Mucosa of stomach (tissue), 1 donor: ENCODE results near the gene DOK7.

Source experiments
- H3K27me3 ChIP-seq: one replicate; pipeline ENCODE4 v1.7.0; 2013; ENCODE audit warnings: mild to moderate bottlenecking, low read length; ENCODE audit not compliant: control insufficient read depth, insufficient read depth
- H3K36me3 ChIP-seq: one replicate; pipeline ENCODE4 v1.7.0; 2013; ENCODE audit warnings: low read length; ENCODE audit not compliant: control insufficient read depth, insufficient read depth
- H3K4me1 ChIP-seq: one replicate; pipeline ENCODE4 v1.7.0; 2013; ENCODE audit warnings: mild to moderate bottlenecking, low read length; ENCODE audit not compliant: control insufficient read depth, insufficient read depth
- H3K4me3 ChIP-seq: one replicate; pipeline ENCODE4 v1.7.0; 2013; ENCODE audit warnings: low read length
- H3K9ac ChIP-seq: one replicate; pipeline ENCODE4 v1.7.0; 2013; ENCODE audit warnings: mild to moderate bottlenecking, low read length, moderate library complexity
- H3K9me3 ChIP-seq: one replicate; pipeline ENCODE4 v1.7.0; 2013; ENCODE audit warnings: mild to moderate bottlenecking, low read length, moderate library complexity; ENCODE audit not compliant: control insufficient read depth
- donor health status: Pancreatic carcinoma.

DOK7 gene

GRCh38 chr4:3485886-3486540 lies 22.9 kb downstream of the DOK7 start:
- no peak overlapping the region for H3K4me3 ChIP-seq
- H3K36me3 ChIP-seq, result no peaks in the 10 kb centered on the region
- peak overlapping the region; percentile 62 for H3K9ac ChIP-seq
- peaks cover 13% of the 10 kb centered on the region for H3K27me3 ChIP-seq
- peaks cover 46% of the 10 kb centered on the region for H3K4me1 ChIP-seq
- no peaks in the 10 kb centered on the region for H3K9me3 ChIP-seq

DNA sequence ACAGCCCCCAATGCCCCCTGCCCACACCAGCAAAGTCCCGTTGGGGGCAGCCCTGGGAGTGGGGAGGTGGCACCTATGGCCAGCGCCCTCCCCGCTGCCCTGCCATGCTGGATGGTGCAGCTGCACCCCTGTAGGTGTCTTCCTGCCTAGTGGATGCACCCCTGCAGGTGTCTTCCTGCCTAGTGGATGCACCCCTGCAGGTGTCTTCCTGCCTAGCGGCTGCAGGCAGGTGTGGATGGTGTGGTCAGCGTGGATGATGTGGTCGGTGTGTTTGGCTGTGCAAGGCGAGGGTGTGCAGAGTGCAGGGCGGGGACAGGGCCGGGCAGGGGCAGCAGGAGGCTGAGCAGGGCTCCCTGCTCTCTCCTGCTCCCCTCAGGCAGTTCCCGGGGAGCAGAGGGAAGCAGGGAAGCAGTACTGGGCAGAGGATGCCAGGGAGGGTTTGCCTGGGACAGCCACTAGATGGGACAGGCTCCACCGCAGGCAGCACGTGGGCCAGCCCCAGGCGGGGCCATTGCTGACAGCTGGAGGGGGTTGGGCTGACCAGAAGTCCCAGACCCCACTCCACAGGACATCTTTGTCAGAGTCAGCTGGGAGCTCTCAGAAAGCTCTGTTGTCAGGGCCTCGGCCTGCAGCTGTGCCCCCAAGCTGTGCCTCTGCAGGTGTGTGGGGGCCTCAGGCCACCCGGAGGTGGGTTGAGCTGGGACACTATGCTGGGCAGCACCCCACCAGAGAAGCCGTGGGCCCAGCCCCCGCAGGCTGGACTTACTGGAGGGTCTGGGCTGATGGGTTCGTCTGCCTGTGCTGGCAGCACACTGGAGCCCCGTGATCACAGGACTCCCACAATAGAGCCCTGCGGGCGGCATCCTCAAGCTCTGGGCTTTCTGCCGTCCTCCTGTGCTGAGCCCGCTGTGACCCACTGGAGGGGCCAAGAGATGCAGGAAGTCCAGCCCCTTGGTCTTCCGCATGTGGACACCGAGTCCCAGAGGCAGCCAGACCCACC lies 23.7 kb downstream of the DOK7 start:
- Histone ChIP-seq H3K27me3 (peaks cover 13% of the 10 kb centered on the region), H3K9ac (no peak overlapping the region), H3K4me3 (no peak overlapping the region)

DNA sequence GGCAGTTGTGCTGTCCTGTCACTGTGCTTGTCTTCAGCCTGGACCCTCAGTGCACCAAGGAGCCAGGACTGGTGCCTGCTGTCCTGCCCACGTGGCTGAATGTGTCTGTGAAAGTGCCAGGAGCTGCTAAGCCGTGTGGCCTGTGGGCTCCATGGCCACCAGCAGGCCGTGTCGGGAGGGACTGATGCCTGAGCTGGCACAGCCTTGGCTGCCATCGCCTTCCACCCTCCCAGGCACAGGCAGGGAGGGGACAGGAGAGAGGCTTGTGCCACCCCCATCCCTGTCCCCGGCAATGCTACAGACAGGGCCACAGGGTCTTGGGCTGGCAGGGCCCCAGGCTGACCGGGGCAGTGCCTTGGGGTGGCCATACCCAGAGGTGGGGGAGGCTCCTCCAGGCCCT lies 24.8 kb downstream of the DOK7 start:
- Histone ChIP-seq H3K9me3 (no peaks in the 10 kb centered on the region), H3K4me3 (no peak overlapping the region), H3K9ac (no peak overlapping the region), H3K36me3 (no peaks in the 10 kb centered on the region), H3K27me3 (peaks cover 13% of the 10 kb centered on the region), H3K4me1 (peaks cover 30% of the 10 kb centered on the region)

More for the DNA sequence above, 23.7 kb downstream of the DOK7 start:
- Histone ChIP-seq H3K9me3 (no peaks in the 10 kb centered on the region), H3K4me1 (peaks cover 39% of the 10 kb centered on the region), H3K36me3 (no peaks in the 10 kb centered on the region)

DNA sequence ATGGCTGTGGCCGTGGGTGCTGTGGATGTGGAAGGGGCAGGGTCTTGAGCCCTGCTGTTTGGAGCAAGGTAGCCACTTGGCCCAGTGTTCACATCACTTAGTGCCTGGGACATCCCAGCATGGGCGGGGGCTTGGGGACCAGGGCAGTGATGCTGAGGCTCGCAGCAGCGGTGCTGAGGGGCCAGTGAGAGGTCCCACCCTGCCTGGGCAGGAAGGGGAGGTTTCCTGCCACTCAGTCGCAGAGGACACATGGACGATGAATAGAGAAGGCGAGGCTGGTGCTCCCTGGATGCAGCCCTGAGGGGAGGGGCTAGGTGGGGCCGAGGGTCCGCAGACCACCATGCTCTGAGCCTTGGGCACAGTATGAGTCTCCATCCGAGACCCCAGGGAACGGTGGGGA lies 25.7 kb downstream of the DOK7 start:
- H3K4me3 ChIP-seq, result no peak overlapping the region
- peaks cover 23% of the 10 kb centered on the region for H3K4me1 ChIP-seq
- H3K9ac ChIP-seq, result no peak overlapping the region
- H3K27me3 ChIP-seq, result peaks cover 13% of the 10 kb centered on the region
- no peaks in the 10 kb centered on the region for H3K36me3 ChIP-seq
- H3K9me3 ChIP-seq, result no peaks in the 10 kb centered on the region

DNA sequence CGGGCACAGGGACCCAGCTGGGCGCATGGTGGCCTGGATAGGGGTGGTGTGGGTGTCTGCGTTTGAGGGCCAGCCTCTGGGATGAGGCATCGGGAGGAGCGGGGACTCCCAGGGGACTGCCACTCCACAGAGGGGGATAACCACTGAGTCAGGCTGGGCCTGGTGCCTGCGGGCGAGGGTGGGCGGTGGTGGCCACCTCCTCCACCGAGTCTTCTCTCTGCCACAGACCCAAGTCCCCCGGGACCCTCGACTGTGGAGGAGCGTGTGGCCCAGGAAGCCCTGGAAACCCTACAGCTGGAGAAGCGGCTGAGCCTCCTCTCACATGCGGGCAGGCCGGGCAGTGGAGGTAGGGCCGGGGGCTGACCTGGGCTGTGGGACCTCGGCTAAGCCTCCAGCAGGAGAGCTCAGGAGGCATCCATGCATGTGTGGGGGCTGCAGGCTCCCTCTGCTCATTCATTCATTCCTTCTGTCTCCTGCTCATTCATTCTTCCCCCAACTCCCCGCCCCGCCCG lies 26.4 kb downstream of the DOK7 start:
- no peaks in the 10 kb centered on the region for H3K36me3 ChIP-seq
- H3K27me3 ChIP-seq, result peaks cover 13% of the 10 kb centered on the region
- no peaks in the 10 kb centered on the region for H3K9me3 ChIP-seq
- peaks cover 16% of the 10 kb centered on the region for H3K4me1 ChIP-seq
- H3K9ac ChIP-seq, result no peak overlapping the region
- H3K4me3 ChIP-seq, result no peak overlapping the region

GRCh38 chr4:3491681-3492405 lies 28.7 kb downstream of the DOK7 start:
- Histone ChIP-seq H3K27me3 (no peaks in the 10 kb centered on the region), H3K9me3 (no peaks in the 10 kb centered on the region), H3K4me1 (peaks cover 4% of the 10 kb centered on the region), H3K36me3 (no peaks in the 10 kb centered on the region), H3K9ac (no peak overlapping the region), H3K4me3 (no peak overlapping the region)

GRCh38 chr4:3492741-3493719 lies 29.9 kb downstream of the DOK7 start:
- H3K4me3 ChIP-seq, result no peak overlapping the region
- no peaks in the 10 kb centered on the region for H3K9me3 ChIP-seq
- no peak overlapping the region for H3K9ac ChIP-seq
- H3K36me3 ChIP-seq, result no peaks in the 10 kb centered on the region
- peaks cover 4% of the 10 kb centered on the region for H3K4me1 ChIP-seq
- H3K27me3 ChIP-seq, result no peaks in the 10 kb centered on the region

- peaks cover 4% of the 10 kb centered on the region for H3K4me1 ChIP-seq
- no peak overlapping the region for H3K4me3 ChIP-seq
- H3K27me3 ChIP-seq, result no peaks in the 10 kb centered on the region
- no peaks in the 10 kb centered on the region for H3K36me3 ChIP-seq
- H3K9me3 ChIP-seq, result no peaks in the 10 kb centered on the region
- H3K9ac ChIP-seq, result no peak overlapping the region
Measured at GRCh38 chr4:3493720-3494461, 30.8 kb downstream of the DOK7 start.

DNA sequence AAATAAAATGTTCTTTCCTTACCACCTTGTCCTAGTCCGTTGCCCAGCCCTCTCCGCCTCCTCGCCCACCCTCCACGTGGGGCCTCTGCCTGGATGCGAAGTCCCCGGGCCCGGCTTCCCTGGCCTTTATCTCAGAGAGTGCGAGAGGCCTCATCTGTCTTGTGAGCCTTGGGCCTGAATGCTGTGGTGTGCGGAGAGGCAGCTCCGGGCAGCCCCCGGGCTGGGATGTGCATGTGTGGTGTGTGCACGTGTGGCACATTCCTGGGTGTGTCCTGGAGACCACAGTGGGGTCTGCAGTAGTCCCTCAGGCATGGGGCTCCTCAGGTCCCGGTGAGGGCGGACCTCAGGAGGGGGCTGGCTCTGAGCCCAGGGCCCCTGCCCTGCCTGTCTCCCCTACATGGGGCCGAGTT lies 31.4 kb downstream of the DOK7 start:
- Histone ChIP-seq H3K9me3 (no peaks in the 10 kb centered on the region), H3K27me3 (no peaks in the 10 kb centered on the region), H3K9ac (no peak overlapping the region), H3K36me3 (no peaks in the 10 kb centered on the region), H3K4me1 (peaks cover 4% of the 10 kb centered on the region), H3K4me3 (no peak overlapping the region)

- Histone ChIP-seq H3K4me1 (peaks cover 4% of the 10 kb centered on the region), H3K9ac (no peak overlapping the region), H3K27me3 (no peaks in the 10 kb centered on the region), H3K36me3 (no peaks in the 10 kb centered on the region), H3K9me3 (no peaks in the 10 kb centered on the region), H3K4me3 (no peak overlapping the region)
Measured at GRCh38 chr4:3495204-3495975, 32.3 kb downstream of the DOK7 start.
